Measurements from ENCODE around the gene NEGR1.

DNA sequence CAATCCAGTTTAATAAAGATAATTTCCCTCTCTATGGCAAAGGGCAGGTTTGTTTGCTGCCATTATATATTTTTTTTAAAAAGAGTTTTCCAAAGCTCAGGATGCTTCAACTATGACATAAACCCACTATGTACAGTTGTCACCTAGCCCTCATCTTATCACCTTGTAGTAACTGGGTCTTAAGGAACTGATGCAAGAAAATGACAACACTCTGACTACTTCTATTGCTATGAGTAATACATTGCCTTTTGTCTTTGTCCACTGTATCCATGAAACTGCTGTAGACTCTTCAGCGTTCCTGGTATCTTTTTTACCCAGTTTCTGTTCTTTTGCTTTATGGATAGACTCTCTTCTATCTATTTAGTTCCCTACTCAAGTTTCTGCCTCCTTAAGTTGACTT lies 586.5 kb downstream of the NEGR1 start:
- TF ChIP-seq, protein P1, sequence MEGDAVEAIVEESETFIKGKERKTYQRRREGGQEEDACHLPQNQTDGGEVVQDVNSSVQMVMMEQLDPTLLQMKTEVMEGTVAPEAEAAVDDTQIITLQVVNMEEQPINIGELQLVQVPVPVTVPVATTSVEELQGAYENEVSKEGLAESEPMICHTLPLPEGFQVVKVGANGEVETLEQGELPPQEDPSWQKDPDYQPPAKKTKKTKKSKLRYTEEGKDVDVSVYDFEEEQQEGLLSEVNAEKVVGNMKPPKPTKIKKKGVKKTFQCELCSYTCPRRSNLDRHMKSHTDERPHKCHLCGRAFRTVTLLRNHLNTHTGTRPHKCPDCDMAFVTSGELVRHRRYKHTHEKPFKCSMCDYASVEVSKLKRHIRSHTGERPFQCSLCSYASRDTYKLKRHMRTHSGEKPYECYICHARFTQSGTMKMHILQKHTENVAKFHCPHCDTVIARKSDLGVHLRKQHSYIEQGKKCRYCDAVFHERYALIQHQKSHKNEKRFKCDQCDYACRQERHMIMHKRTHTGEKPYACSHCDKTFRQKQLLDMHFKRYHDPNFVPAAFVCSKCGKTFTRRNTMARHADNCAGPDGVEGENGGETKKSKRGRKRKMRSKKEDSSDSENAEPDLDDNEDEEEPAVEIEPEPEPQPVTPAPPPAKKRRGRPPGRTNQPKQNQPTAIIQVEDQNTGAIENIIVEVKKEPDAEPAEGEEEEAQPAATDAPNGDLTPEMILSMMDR (IDR thresholded peaks at IDR 0.05 in 2 of 3, conservative IDR thresholded peaks at IDR 0.05 in 1 of 3; ENCODE audit: borderline replicate concordance in 1 of 3, insufficient read depth in 1 of 3, low read depth in 2 of 3, low read length in 2 of 3), result no peak
- TF ChIP-seq POLR2AphosphoS5 (IDR thresholded peaks at IDR 0.05; ENCODE audit: low read depth, low read length) (no peak), FOSL1 (IDR thresholded peaks at IDR 0.05; ENCODE audit: low read depth) (no peak), POLR2A (IDR thresholded peaks at IDR 0.05; ENCODE audit: borderline replicate concordance, extremely low read depth, insufficient read depth, insufficient read length) (no peak), EZH2phosphoT487 (IDR thresholded peaks at IDR 0.05; ENCODE audit: borderline replicate concordance) (no peak), JUND (IDR thresholded peaks at IDR 0.05) (no peak), EZH2 (IDR thresholded peaks at IDR 0.05) (no peak)
- TF ChIP-seq, protein P2, sequence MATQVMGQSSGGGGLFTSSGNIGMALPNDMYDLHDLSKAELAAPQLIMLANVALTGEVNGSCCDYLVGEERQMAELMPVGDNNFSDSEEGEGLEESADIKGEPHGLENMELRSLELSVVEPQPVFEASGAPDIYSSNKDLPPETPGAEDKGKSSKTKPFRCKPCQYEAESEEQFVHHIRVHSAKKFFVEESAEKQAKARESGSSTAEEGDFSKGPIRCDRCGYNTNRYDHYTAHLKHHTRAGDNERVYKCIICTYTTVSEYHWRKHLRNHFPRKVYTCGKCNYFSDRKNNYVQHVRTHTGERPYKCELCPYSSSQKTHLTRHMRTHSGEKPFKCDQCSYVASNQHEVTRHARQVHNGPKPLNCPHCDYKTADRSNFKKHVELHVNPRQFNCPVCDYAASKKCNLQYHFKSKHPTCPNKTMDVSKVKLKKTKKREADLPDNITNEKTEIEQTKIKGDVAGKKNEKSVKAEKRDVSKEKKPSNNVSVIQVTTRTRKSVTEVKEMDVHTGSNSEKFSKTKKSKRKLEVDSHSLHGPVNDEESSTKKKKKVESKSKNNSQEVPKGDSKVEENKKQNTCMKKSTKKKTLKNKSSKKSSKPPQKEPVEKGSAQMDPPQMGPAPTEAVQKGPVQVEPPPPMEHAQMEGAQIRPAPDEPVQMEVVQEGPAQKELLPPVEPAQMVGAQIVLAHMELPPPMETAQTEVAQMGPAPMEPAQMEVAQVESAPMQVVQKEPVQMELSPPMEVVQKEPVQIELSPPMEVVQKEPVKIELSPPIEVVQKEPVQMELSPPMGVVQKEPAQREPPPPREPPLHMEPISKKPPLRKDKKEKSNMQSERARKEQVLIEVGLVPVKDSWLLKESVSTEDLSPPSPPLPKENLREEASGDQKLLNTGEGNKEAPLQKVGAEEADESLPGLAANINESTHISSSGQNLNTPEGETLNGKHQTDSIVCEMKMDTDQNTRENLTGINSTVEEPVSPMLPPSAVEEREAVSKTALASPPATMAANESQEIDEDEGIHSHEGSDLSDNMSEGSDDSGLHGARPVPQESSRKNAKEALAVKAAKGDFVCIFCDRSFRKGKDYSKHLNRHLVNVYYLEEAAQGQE (IDR thresholded peaks at IDR 0.05; ENCODE audit: low read depth), result no peak
